DOHH2 (cell line): ENCODE data around the gene RAMP1.

Experiments used
- H3F3A ChIP-seq: fragments of 200-600 bp; sonication (generic), shearing (Covaris generic); 2 replicates; pipeline ENCODE4 v1.6.0; 2016; ENCODE audit warnings: antibody characterized with exemption, mild to moderate bottlenecking; ENCODE audit not compliant: control insufficient read depth, insufficient read depth
- H3K27ac ChIP-seq: fragments of 200-600 bp; sonication (generic); 2 replicates; pipeline ENCODE4 v1.5.1; 2014; ENCODE audit warnings: low read depth, mild to moderate bottlenecking, low read length, moderate library complexity
- H3K27me3 ChIP-seq: fragments of 200-600 bp; sonication (generic); 2 replicates; pipeline ENCODE4 v1.6.1; 2014; ENCODE audit warnings: mild to moderate bottlenecking, low read length, mixed read lengths; ENCODE audit not compliant: control insufficient read depth
- H3K36me3 ChIP-seq: fragments of 200-600 bp; sonication (generic); 2 replicates; pipeline ENCODE4 v1.6.1; 2014; ENCODE audit warnings: mild to moderate bottlenecking, low read length, moderate library complexity, mixed read lengths; ENCODE audit not compliant: control insufficient read depth
- H3K4me1 ChIP-seq: fragments of 200-600 bp; sonication (generic); 2 replicates; pipeline ENCODE4 v1.6.1; 2014; ENCODE audit warnings: mild to moderate bottlenecking, low read length, mixed read lengths; ENCODE audit not compliant: control insufficient read depth
- H3K4me2 ChIP-seq: fragments of 200-600 bp; sonication (generic); 2 replicates; pipeline ENCODE4 v1.6.0; 2014; ENCODE audit warnings: mild to moderate bottlenecking, low read length, moderate library complexity
- H3K4me3 ChIP-seq: fragments of 200-600 bp; sonication (generic); 2 replicates; pipeline ENCODE4 v1.5.1; 2014; ENCODE audit warnings: mild to moderate bottlenecking, low read length, mixed read lengths
- H3K79me2 ChIP-seq: fragments of 200-600 bp; sonication (generic); 2 replicates; pipeline ENCODE4 v1.6.1; 2014; ENCODE audit warnings: mild to moderate bottlenecking, low read length, mixed read lengths; ENCODE audit not compliant: control insufficient read depth
- H3K9me2 ChIP-seq: fragments of 200-600 bp; sonication (generic); replicated peaks from 2 replicates; pipeline ENCODE4 v1.6.1; 2014; ENCODE audit warnings: mild to moderate bottlenecking, low read length, mixed read lengths; ENCODE audit not compliant: control insufficient read depth
- H3K9me3 ChIP-seq: fragments of 200-600 bp; sonication (generic); 2 replicates; pipeline ENCODE4 v1.6.1; 2014; ENCODE audit warnings: antibody characterized with exemption, low read length, mixed read lengths; ENCODE audit not compliant: control insufficient read depth, insufficient read depth
- H4K20me1 ChIP-seq: fragments of 200-600 bp; sonication (generic); 2 replicates; pipeline ENCODE4 v1.6.0; 2014; ENCODE audit warnings: low read depth, mild to moderate bottlenecking, antibody characterized with exemption, low read length, moderate library complexity; ENCODE audit not compliant: control insufficient read depth, insufficient read depth
- EZH2phosphoT487 ChIP-seq: fragments of 200-600 bp; sonication (generic); IDR thresholded peaks from 2 replicates; pipeline ENCODE4 v1.6.1; 2017; ENCODE audit warnings: borderline replicate concordance, mild to moderate bottlenecking, antibody characterized with exemption, low read length, moderate library complexity, mixed read lengths
- TF ChIP-seq, protein P1 (sequence below): fragments of 200-600 bp; sonication (generic); IDR thresholded peaks from one replicate; pipeline ENCODE4 v1.5.1; 2014; ENCODE audit warnings: antibody characterized with exemption, mild to moderate bottlenecking, low read depth, low read length; ENCODE audit not compliant: poor library complexity, severe bottlenecking

Gene RAMP1

DNA sequence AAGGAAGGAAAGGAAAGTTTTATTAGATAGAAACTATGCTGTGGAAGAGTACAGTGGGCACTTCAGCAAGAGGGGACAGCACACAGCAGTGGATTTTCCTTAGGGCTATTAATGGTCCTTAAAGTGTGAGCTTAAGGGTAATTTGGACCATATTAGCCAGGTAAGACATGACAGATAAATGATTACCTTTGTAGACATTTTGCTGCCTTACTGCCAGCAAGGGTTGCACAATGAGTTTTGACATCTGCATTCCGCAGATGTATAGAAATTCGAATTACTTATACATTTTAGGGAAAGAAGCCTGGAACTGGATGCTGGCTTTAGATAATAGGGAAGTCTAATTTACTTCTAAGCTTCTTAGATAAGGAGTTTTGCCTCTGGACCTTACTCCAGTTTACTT lies 93.4 kb downstream of the RAMP1 start:
- H3K4me1 ChIP-seq = no peaks in the 10 kb centered on the region
- H3K79me2 ChIP-seq = no peaks in the 10 kb centered on the region
- H3K4me3 ChIP-seq = no peak overlapping the region
- TF ChIP-seq, protein P1, sequence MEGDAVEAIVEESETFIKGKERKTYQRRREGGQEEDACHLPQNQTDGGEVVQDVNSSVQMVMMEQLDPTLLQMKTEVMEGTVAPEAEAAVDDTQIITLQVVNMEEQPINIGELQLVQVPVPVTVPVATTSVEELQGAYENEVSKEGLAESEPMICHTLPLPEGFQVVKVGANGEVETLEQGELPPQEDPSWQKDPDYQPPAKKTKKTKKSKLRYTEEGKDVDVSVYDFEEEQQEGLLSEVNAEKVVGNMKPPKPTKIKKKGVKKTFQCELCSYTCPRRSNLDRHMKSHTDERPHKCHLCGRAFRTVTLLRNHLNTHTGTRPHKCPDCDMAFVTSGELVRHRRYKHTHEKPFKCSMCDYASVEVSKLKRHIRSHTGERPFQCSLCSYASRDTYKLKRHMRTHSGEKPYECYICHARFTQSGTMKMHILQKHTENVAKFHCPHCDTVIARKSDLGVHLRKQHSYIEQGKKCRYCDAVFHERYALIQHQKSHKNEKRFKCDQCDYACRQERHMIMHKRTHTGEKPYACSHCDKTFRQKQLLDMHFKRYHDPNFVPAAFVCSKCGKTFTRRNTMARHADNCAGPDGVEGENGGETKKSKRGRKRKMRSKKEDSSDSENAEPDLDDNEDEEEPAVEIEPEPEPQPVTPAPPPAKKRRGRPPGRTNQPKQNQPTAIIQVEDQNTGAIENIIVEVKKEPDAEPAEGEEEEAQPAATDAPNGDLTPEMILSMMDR = no peak
- TF ChIP-seq EZH2phosphoT487 = no peak
- H3K27ac ChIP-seq = no peak overlapping the region
- H4K20me1 ChIP-seq = no peaks in the 10 kb centered on the region
- no peaks in the 10 kb centered on the region for H3K9me3 ChIP-seq
- no peaks in the 10 kb centered on the region for H3K9me2 ChIP-seq
- no peaks in the 10 kb centered on the region for H3K27me3 ChIP-seq
- H3F3A ChIP-seq = no peaks in the 10 kb centered on the region
- no peak overlapping the region for H3K4me2 ChIP-seq
- H3K36me3 ChIP-seq = no peaks in the 10 kb centered on the region

DNA sequence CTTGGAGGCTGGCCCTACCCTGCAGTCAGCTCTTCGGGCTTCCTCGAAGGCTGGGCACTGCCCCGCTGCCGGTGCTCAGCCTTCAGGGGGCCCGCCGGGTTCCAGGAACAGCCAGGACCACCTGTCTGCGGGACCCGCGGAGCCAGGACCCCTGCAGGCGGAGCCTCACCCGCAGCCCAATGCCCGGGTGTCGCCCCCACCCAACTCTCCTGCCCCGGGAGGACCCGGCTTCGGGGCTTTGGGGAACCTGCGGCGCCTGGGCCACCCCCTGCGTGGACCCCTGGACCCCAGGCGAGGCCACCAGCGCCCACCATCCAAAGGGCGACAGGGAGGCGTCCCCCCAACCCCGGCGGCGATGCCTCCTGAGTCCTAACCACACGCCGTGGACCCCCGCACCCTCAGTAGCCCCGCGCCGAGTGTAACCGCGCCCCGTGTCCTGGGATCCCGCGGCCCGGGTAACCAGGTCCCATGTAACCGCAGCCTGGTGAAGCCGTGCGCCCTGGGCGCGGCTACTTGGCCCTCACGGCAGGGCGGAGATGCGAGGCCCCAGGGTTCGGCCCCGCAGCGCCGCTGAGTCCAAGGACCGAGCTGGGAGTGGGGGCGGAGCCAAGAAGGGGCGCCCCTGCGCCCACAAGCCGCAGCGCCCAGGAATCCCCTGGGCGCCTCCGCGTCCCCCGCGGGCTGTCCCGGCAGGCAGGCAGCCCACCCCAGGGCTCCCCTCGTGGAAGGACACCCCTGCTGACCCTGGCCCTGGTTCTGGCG lies 96.4 kb downstream of the RAMP1 start:
- no peak overlapping the region for H3K4me2 ChIP-seq

DNA sequence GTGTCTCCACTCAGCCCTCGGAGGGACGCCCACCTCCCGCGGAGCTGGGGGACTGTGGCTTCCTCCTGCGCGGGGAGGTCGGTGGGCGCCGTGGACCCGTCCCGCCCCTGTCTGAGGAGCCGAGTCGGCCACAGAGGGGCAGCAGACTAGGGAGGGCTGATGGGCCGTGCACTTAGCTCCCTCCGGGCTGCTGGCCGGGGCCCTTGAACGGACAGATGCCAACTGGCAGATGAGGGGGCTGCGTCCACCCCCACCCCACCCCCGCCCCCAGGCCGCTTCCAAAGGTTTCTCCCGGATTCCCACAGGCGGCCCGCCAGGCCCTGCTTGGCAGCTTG lies 96.9 kb downstream of the RAMP1 start:
- TF ChIP-seq, protein P1 = no peak
- no peak for TF ChIP-seq EZH2phosphoT487
- Histone ChIP-seq H3K9me3 (peaks cover 4% of the 10 kb centered on the region; the same call in 1 of the 2 replicates), H3K4me1 (no peaks in the 10 kb centered on the region), H3K79me2 (no peaks in the 10 kb centered on the region), H3K4me2 (no peak overlapping the region), H4K20me1 (no peaks in the 10 kb centered on the region), H3K27ac (no peak overlapping the region), H3K4me3 (no peak overlapping the region), H3K27me3 (no peaks in the 10 kb centered on the region), H3K9me2 (no peaks in the 10 kb centered on the region), H3K36me3 (no peaks in the 10 kb centered on the region), H3F3A (no peaks in the 10 kb centered on the region)

More for the DNA sequence above, 96.4 kb downstream of the RAMP1 start:
- Histone ChIP-seq H3K9me2 (no peaks in the 10 kb centered on the region), H3F3A (no peaks in the 10 kb centered on the region), H3K4me1 (no peaks in the 10 kb centered on the region), H3K9me3 (no peaks in the 10 kb centered on the region), H4K20me1 (no peaks in the 10 kb centered on the region), H3K27me3 (no peaks in the 10 kb centered on the region), H3K4me3 (no peak overlapping the region), H3K36me3 (no peaks in the 10 kb centered on the region), H3K27ac (no peak overlapping the region), H3K79me2 (no peaks in the 10 kb centered on the region)
- TF ChIP-seq, protein P1 = no peak
- TF ChIP-seq EZH2phosphoT487 = no peak
